GM13976 (cell line): ENCODE results near the gene MYO1A.
A peak's percentile ranks its signal among the peaks of the same experiment; 100 is the strongest.

Experiments
- DNase-seq: peaks from one replicate; pipeline ENCODE4 v3.0.0; 2012; ENCODE audit warnings: low spot score
- in situ Hi-C: fragments of 300-500 bp; cut with MboI; formaldehyde crosslinking; loops from one replicate; pipeline ENCODE4 v1.12.0; 2022; ENCODE audit warnings: low sequenced_read_pairs, mixed read lengths, inconsistent platforms; ENCODE audit not compliant: unreplicated experiment
- TF ChIP-seq, protein P1 (sequence below): IDR thresholded peaks from 2 replicates; pipeline ENCODE4 v1.5.1; 2012; ENCODE audit warnings: borderline replicate concordance, mild to moderate bottlenecking; ENCODE audit not compliant: insufficient read depth; ENCODE audit errors: extremely low read depth, missing control alignments, control extremely low read depth

The MYO1A gene

DNA sequence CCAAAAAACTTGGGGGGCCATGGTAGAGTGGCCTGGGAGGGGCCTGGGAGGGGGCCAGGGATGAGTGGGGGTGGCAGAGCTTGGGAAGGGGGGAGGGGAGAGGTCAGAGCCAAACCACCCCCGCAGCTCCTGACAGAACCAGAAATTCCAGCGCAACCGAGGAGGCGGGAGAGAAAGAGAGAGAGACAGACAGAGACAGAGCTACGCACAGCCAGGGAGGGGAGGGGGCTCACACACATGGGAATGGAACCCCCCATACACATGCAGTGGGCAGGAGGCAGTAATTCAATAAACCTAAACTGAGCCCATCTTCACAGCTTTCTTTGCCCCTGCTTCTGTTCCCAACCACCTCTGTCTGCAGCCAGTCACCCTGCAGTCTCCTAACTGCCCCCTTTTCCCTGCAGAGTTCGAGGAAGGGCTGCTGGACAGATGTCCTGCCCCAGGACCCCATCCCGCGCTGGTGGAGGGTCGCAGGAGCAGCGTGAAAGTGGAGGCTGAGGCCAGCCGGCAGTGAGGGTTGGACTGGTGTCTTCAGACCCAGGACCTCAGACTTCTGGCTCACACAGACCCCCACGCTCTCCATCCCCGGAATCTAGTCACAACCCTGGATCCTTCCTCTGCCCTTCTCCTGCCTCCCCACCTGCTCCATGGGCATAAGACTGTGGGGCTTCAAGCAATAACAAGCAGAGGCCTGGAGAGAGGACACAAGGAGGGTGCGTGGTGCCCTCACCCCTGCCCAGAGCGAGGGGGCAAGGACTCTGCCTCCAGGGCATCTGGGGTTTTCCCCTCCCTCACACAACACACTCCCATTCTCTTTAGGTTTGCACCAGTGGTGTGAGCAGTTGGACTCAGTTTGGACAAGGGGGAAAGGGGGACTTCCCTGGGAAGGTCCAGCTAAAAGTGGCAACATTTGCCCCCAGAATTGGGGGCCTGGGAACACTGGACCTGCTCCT is 44.6 kb upstream of the MYO1A start:
- DNase-seq, result peak; percentile 51
- TF ChIP-seq, protein P1, sequence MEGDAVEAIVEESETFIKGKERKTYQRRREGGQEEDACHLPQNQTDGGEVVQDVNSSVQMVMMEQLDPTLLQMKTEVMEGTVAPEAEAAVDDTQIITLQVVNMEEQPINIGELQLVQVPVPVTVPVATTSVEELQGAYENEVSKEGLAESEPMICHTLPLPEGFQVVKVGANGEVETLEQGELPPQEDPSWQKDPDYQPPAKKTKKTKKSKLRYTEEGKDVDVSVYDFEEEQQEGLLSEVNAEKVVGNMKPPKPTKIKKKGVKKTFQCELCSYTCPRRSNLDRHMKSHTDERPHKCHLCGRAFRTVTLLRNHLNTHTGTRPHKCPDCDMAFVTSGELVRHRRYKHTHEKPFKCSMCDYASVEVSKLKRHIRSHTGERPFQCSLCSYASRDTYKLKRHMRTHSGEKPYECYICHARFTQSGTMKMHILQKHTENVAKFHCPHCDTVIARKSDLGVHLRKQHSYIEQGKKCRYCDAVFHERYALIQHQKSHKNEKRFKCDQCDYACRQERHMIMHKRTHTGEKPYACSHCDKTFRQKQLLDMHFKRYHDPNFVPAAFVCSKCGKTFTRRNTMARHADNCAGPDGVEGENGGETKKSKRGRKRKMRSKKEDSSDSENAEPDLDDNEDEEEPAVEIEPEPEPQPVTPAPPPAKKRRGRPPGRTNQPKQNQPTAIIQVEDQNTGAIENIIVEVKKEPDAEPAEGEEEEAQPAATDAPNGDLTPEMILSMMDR, result no peak
- in situ Hi-C loops, result no loop called here

DNA sequence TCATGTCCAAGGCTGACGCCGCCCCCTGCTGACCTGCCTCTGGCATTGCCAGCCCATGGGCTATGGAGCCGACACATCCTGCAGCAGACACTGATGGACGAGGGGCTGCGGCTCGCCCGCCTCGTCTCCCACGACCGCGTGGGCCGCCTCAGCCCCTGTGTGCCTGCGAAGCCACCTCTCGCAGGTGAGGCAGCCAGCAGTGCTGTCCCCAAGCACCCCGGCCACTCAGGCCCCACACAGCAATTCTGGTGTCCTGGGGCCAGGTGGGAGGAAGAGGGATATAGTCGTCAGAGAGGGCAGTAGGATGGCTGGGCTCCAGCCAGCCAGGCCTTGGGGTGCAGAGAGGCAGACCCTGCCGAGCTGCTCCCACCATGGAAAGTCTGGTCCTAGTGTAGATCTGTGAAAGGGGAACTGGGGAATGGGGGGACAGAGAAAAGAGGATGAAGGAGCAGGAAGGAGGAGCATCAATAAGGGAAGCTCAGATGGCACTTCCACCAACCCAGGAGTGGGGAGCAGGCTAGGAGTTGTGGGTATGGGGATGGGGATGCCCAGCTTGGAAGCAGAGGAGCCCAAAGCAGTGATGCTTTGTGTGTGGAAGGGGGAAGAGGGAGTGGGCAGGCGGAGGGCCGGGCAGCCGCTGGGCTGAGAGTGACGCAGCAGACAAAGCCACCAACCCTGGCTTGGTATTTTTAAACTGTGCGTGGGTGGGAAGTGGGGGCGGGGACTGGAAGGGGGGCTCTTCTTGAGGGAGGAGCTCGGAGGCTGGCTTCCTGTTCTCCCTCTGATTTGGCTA is 43.7 kb upstream of the MYO1A start:
- in situ Hi-C loops, result no loop called here
- TF ChIP-seq, protein P1, result peak; percentile 78
- peak; percentile 93 for DNase-seq

DNA sequence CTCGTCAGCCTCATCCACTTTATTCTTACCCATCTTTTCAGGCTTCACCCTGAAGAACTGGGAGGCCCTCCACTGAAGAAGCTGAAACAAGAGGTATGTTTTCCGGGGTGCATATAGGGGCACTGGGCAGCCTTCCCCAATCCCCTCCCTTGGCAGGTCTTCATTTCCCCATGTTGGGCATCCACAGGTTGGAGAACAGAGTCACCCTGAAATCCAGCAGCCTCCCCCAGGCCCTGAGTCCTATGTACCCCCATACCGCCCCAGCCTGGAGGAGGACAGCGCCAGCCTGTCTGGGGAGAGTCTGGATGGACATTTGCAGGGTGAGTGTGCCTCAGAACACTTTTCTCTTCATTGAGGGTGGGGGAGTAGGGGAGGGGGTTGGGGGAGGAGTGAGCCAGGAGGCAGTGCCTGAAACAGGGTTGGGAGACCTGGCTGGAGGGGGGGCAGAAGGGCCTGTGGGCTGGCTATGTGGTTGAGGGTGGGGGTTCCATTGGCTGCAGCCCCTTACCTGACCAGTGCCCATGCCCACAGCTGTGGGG is 43.0 kb upstream of the MYO1A start:
- no peak for DNase-seq
- in situ Hi-C loops, result no loop called here
- TF ChIP-seq, protein P1, result no peak

DNA sequence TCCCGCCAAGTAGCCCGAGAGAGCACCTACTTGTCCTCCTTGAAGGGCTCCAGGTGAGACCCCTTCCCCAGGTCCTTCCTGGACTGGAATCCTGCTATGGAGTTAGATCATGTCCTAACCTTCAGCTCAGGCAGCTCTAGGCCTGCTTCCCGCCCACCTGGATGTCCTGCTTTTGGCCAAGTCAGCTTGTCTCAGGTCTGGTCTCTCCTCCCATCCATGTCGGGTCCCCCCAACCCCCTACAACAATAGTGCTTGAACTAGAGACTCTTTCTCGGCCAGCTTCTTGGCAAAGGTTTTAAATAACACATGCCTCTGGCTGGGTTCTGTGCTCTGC is 42.6 kb upstream of the MYO1A start:
- TF ChIP-seq, protein P1, result no peak
- DNase-seq, result no peak
- in situ Hi-C loops, result no loop called here

DNA sequence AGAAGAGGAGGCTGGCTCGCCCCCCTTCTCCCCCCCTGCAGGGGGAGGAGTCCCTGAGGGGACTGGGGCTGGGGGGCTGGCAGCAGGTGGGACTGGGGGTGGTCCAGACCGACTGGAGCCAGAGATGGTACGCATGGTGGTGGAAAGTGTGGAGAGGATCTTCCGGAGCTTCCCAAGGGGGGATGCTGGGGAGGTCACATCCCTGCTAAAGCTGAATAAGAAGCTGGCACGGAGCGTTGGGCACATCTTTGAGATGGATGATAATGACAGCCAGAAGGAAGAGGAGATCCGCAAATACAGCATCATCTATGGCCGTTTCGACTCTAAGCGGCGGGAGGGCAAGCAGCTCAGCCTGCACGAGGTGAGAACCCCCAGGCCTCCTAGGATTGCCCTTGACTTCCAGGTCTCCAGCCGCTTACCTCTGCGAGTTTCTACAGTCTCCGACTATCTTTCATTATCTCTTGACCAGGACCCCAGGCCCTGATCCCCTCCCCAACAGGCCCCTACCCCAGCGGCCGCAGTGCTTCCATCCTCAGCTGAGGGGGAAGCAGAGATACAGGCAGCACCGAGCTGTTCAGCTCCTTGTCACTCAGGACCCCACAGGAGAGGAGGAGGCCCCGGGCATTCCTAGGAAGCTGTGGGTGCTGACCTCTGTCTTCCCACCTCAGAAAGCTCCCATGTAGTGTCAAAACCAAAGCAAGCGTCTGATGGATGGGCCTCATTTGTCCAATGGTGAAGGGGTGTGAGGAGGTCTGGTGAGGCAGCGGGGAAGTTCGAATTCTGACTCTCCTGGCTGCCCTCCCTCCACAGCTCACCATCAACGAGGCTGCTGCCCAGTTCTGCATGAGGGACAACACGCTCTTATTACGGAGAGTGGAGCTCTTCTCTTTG is 42.0 kb upstream of the MYO1A start:
- DNase-seq, result no peak
- TF ChIP-seq, protein P1, result no peak
- in situ Hi-C loops, result no loop called here
